Measurements from ENCODE around the gene CALN1. TPM values are rescaled to one million over a fixed set of nuclear protein-coding genes. Genes with fewer than 3 reads are reported as not detected.

Gene CALN1
- total and polyA plus RNA-seq, 3 donors from 2014 or later = 4.3 to 6.2 (median 4.4) TPM

DNA sequence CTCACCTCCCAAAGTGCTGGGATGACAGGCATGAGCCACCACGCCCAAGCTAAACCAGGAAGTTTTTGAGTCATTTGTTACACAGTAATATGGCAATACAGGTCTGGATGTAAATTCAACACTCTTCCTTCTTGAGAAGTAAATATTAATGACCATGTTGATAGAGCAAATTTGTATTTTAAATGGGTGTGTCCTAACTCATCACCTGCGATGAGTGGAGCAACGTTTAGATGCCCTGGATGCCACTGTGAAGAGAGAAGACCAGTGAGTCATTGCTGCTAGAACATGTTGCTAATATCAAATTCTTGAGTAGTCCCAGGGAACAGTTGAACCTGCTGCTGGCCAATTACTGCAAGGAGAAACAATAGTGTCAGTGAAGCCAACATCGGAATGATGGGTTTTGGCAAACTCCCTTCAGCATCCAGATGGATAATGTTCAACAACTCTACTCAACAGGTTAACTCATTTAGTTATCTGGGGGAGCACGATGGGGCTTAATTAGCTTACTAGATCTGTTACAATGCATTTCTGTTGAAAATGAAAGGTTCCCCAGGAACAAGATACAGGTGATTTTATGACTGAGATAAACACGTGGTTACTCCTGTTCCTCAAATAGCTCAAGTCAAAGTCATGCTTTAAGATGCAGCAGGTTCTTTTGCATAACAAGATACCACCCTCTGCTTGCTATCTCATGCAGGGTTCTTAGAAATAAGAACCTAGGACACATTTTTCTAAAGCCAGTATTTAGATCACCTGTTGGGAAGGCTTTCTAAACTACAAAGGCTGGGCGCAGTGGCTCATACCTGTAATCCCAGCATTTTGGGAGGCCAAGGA lies 146.8 kb downstream of the CALN1 start:
- TF ChIP-seq, protein P1, sequence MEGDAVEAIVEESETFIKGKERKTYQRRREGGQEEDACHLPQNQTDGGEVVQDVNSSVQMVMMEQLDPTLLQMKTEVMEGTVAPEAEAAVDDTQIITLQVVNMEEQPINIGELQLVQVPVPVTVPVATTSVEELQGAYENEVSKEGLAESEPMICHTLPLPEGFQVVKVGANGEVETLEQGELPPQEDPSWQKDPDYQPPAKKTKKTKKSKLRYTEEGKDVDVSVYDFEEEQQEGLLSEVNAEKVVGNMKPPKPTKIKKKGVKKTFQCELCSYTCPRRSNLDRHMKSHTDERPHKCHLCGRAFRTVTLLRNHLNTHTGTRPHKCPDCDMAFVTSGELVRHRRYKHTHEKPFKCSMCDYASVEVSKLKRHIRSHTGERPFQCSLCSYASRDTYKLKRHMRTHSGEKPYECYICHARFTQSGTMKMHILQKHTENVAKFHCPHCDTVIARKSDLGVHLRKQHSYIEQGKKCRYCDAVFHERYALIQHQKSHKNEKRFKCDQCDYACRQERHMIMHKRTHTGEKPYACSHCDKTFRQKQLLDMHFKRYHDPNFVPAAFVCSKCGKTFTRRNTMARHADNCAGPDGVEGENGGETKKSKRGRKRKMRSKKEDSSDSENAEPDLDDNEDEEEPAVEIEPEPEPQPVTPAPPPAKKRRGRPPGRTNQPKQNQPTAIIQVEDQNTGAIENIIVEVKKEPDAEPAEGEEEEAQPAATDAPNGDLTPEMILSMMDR (IDR thresholded peaks at IDR 0.05) = no peak
- TF ChIP-seq POLR2A (IDR thresholded peaks at IDR 0.05) = no peak
- Histone ChIP-seq H3K27ac (no peak overlapping the region), H3K27me3 (no peaks in the 10 kb centered on the region), H3K4me1 (no peaks in the 10 kb centered on the region), H3K4me3 (no peak overlapping the region), H3K36me3 (ENCODE audit: low read depth, missing control alignments) (no peaks in the 10 kb centered on the region), H3K9me3 (no peaks in the 10 kb centered on the region)
- intact Hi-C loops (cut with DNase I; ENCODE audit: low total_unique reads) = no loop called here
- no peak for DNase-seq
- 69 to 75% methylated on average over 7 of the region's 7 CpGs for WGBS, 2 donors

GRCh38 chr7:72260406-72260805 lies 151.7 kb downstream of the CALN1 start:
- DNase-seq = no peak
- no peaks in the 10 kb centered on the region for H3K9me3 ChIP-seq
- intact Hi-C loops (cut with DNase I; ENCODE audit: low total_unique reads) = no loop called here
- H3K36me3 ChIP-seq (ENCODE audit: low read depth, missing control alignments) = no peaks in the 10 kb centered on the region
- TF ChIP-seq, protein P1 (IDR thresholded peaks at IDR 0.05) = no peak
- TF ChIP-seq POLR2A (IDR thresholded peaks at IDR 0.05) = no peak
- no peaks in the 10 kb centered on the region for H3K4me1 ChIP-seq
- no peak overlapping the region for H3K4me3 ChIP-seq
- no peak overlapping the region for H3K27ac ChIP-seq
- H3K27me3 ChIP-seq = no peaks in the 10 kb centered on the region
- WGBS, 2 donors = 63 to 77% methylated on average over 3 of the region's 3 CpGs

- Histone ChIP-seq H3K4me1 (no peaks in the 10 kb centered on the region), H3K27ac (no peak overlapping the region), H3K4me3 (no peak overlapping the region), H3K27me3 (no peaks in the 10 kb centered on the region), H3K36me3 (ENCODE audit: low read depth, missing control alignments) (no peaks in the 10 kb centered on the region), H3K9me3 (no peaks in the 10 kb centered on the region)
- WGBS, 2 donors = 73 to 75% methylated on average over 3 of the region's 3 CpGs
- intact Hi-C loops (cut with DNase I; ENCODE audit: low total_unique reads) = no loop called here
- no peak for DNase-seq
- no peak for TF ChIP-seq POLR2A (IDR thresholded peaks at IDR 0.05)
- TF ChIP-seq, protein P1 (IDR thresholded peaks at IDR 0.05) = no peak
Observed at GRCh38 chr7:72258074-72258473, 154.1 kb downstream of the CALN1 start.

DNA sequence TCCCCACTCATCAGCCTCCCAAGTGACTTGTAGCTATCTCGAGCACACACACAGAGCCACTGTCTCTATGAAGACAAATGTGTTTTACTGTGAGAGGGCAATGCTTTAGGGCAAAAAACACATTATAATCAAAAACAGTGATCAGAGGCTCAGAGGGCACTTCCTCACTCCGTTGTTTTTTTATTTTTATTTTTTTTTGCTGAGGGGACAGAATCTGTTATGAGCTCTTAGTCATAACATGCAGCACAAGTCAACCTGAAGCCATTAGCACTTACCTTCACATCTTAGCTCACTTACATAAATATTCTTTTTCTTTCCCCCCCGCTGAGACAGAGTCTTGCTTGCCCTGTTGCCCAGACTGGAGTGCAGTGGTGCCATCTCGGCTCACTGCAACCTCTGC lies 157.7 kb downstream of the CALN1 start:
- H3K36me3 ChIP-seq (ENCODE audit: low read depth, missing control alignments) = no peaks in the 10 kb centered on the region
- intact Hi-C loops (cut with DNase I; ENCODE audit: low total_unique reads) = no loop called here
- WGBS, 2 donors = 73 to 89% methylated on average over 4 of the region's 4 CpGs
- H3K27ac ChIP-seq = no peak overlapping the region
- no peak for TF ChIP-seq POLR2A (IDR thresholded peaks at IDR 0.05)
- TF ChIP-seq, protein P1 (IDR thresholded peaks at IDR 0.05) = no peak
- no peak for DNase-seq
- no peaks in the 10 kb centered on the region for H3K27me3 ChIP-seq
- H3K4me3 ChIP-seq = no peak overlapping the region
- no peaks in the 10 kb centered on the region for H3K9me3 ChIP-seq
- H3K4me1 ChIP-seq = no peaks in the 10 kb centered on the region

- H3K9me3 ChIP-seq = no peaks in the 10 kb centered on the region
- WGBS, 2 donors = 71 to 91% methylated on average over 2 to 3 of the region's 3 CpGs
- H3K36me3 ChIP-seq (ENCODE audit: low read depth, missing control alignments) = no peaks in the 10 kb centered on the region
- no peak overlapping the region for H3K4me3 ChIP-seq
- no peaks in the 10 kb centered on the region for H3K4me1 ChIP-seq
- TF ChIP-seq POLR2A (IDR thresholded peaks at IDR 0.05) = no peak
- TF ChIP-seq, protein P1 (IDR thresholded peaks at IDR 0.05) = no peak
- DNase-seq = no peak
- H3K27ac ChIP-seq = no peak overlapping the region
- H3K27me3 ChIP-seq = no peaks in the 10 kb centered on the region
- intact Hi-C loops (cut with DNase I; ENCODE audit: low total_unique reads) = no loop called here
Observed at GRCh38 chr7:72249106-72249505, 163.0 kb downstream of the CALN1 start.
